H1 (cell line): ENCODE data around the gene ANO2. TPM values are rescaled to one million over a fixed set of nuclear protein-coding genes. Genes with fewer than 3 reads are reported as not detected.

Source experiments
- CTCF ChIA-PET: fragments of 300-600 bp; sonication (Branson Sonifier 250); formaldehyde crosslinking; loops from one replicate; lab custom pipeline; 2021; ENCODE audit not compliant: partially characterized antibody; lab: Charles Lee
- POLR2A ChIA-PET: fragments of 300-600 bp; sonication (Branson Sonifier 250); formaldehyde crosslinking; loops from one replicate; lab custom pipeline; 2021; ENCODE audit warnings: inconsistent platforms; ENCODE audit not compliant: partially characterized antibody; lab: Charles Lee
- DNase-seq, 2 experiments: peaks; one replicate each; pipeline versions ENCODE4 v3.0.0 to v3.0.0-alpha.2; 2010 to 2022; ENCODE audit warnings: low spot score in 2 of 2, low read depth in 1 of 2, mixed read lengths in 1 of 2
- FAIRE-seq: peaks from 2 replicates; lab custom pipeline; 2011; peaks lifted over from hg19 to GRCh38; lab: Jason Lieb, UNC
- H2AFZ ChIP-seq: 2 replicates; pipeline ENCODE4 v1.8.1; 2012; ENCODE audit warnings: low read length, inconsistent platforms
- H2AK5ac ChIP-seq: 2 replicates; pipeline ENCODE4 v1.6.1; 2013; ENCODE audit warnings: low read depth, low read length
- H2BK120ac ChIP-seq: replicated peaks from 2 replicates; pipeline ENCODE3; 2013; ENCODE audit warnings: low read depth, low read length, inconsistent platforms
- H2BK12ac ChIP-seq: 2 replicates; pipeline ENCODE4 v1.6.1; 2013; ENCODE audit warnings: low read depth, low read length
- H2BK15ac ChIP-seq: 2 replicates; pipeline ENCODE4 v1.6.1; 2013; ENCODE audit warnings: low read length
- H2BK20ac ChIP-seq: 2 replicates; pipeline ENCODE4 v1.6.1; 2013; ENCODE audit warnings: low read length
- H2BK5ac ChIP-seq: 2 replicates; pipeline ENCODE4 v1.6.1; 2013; ENCODE audit warnings: low read depth, low read length
- H3K14ac ChIP-seq: 2 replicates; pipeline ENCODE4 v1.6.1; 2013; ENCODE audit warnings: inconsistent platforms; ENCODE audit not compliant: insufficient read length
- H3K18ac ChIP-seq: 2 replicates; pipeline ENCODE4 v1.6.1; 2013; ENCODE audit warnings: low read length; ENCODE audit errors: extremely low read depth
- H3K23ac ChIP-seq: 2 replicates; pipeline ENCODE4 v1.6.1; 2013; ENCODE audit warnings: inconsistent platforms; ENCODE audit not compliant: insufficient read length
- H3K23me2 ChIP-seq: 2 replicates; pipeline ENCODE4 v1.6.1; 2013; ENCODE audit warnings: low read depth, low read length
- H3K27ac ChIP-seq: 2 replicates; pipeline ENCODE4 v1.6.1; 2011; ENCODE audit warnings: low read depth, low read length, inconsistent platforms
- H3K27me3 ChIP-seq, 4 experiments: replicated peaks in 1 of 4; 1 replicate in 1 of 4; 2 replicates in 3 of 4; pipeline versions ENCODE4 v1.6.1 to v1.8.1; 2011 to 2013; ENCODE audit warnings: low read length in 3 of 4, mild to moderate bottlenecking in 3 of 4, inconsistent platforms in 2 of 4, mixed read lengths in 2 of 4, moderate library complexity in 1 of 4; ENCODE audit not compliant: control insufficient read depth in 3 of 4, insufficient read depth in 3 of 4; ENCODE audit errors: extremely low read depth in 1 of 4
- H3K36me3 ChIP-seq, 4 experiments: 2 replicates each; pipeline versions ENCODE4 v1.6.1 to v1.8.1; 2011 to 2013; ENCODE audit warnings: mild to moderate bottlenecking in 4 of 4, low read length in 3 of 4, moderate library complexity in 2 of 4, control low read depth in 1 of 4, inconsistent platforms in 1 of 4; ENCODE audit not compliant: insufficient read depth in 4 of 4, control insufficient read depth in 2 of 4
- H3K4ac ChIP-seq: replicated peaks from 2 replicates; pipeline ENCODE3; 2013; ENCODE audit warnings: low read length, low read depth, mixed read lengths, inconsistent platforms; ENCODE audit not compliant: insufficient read length
- H3K4me1 ChIP-seq, 4 experiments: replicated peaks in 1 of 4; 1 replicate in 1 of 4; 2 replicates in 3 of 4; pipeline versions ENCODE4 v1.6.1 to v1.8.1; 2011 to 2013; ENCODE audit warnings: low read length in 3 of 4, inconsistent platforms in 2 of 4, mixed read lengths in 1 of 4; ENCODE audit not compliant: insufficient read depth in 4 of 4, control insufficient read depth in 3 of 4
- H3K4me2 ChIP-seq, 2 experiments: 2 replicates each; pipeline versions ENCODE4 v1.6.1 to v1.8.1; 2011 to 2013; ENCODE audit warnings: low read depth in 2 of 2, low read length in 2 of 2, control low read depth in 1 of 2, inconsistent platforms in 1 of 2, mild to moderate bottlenecking in 1 of 2; ENCODE audit not compliant: insufficient read depth in 1 of 2
- H3K4me3 ChIP-seq, 4 experiments: fragments of 200-600, 300-600 bp in 1 of 4; sonication (generic), shearing (Covaris generic), sonication (Bioruptor Twin) in 1 of 4; 2 replicates each; pipeline versions ENCODE4 v1.5.1 to v1.8.1; 2011 to 2016; ENCODE audit warnings: low read length in 4 of 4, low read depth in 3 of 4, control low read depth in 2 of 4, inconsistent platforms in 2 of 4, mild to moderate bottlenecking in 2 of 4, mixed read lengths in 1 of 4, moderate library complexity in 1 of 4; ENCODE audit not compliant: insufficient read depth in 2 of 4; ENCODE audit errors: extremely low read depth in 1 of 4
- H3K56ac ChIP-seq: replicated peaks from 2 replicates; pipeline ENCODE3; 2013; ENCODE audit warnings: low read depth, mild to moderate bottlenecking, mixed read lengths, low read length, inconsistent platforms; ENCODE audit not compliant: insufficient read length
- H3K79me1 ChIP-seq: 2 replicates; pipeline ENCODE4 v1.6.1; 2013; ENCODE audit warnings: low read depth, low read length, control low read depth
- H3K79me2 ChIP-seq, 2 experiments: 2 replicates each; pipeline versions ENCODE4 v1.6.1 to v1.8.1; 2012 to 2013; ENCODE audit warnings: low read length in 2 of 2, mild to moderate bottlenecking in 2 of 2, inconsistent platforms in 1 of 2; ENCODE audit not compliant: insufficient read depth in 2 of 2, control insufficient read depth in 1 of 2
- H3K9ac ChIP-seq, 4 experiments: replicated peaks in 1 of 4; 1 replicate in 1 of 4; 2 replicates in 3 of 4; pipeline versions ENCODE4 v1.6.1 to v1.8.1; 2011 to 2013; ENCODE audit warnings: low read depth in 3 of 4, low read length in 3 of 4, control low read depth in 2 of 4, mild to moderate bottlenecking in 2 of 4, moderate library complexity in 2 of 4, inconsistent platforms in 1 of 4; ENCODE audit errors: extremely low read depth in 1 of 4
- H3K9me3 ChIP-seq, 2 experiments: 2 replicates each; pipeline versions ENCODE4 v1.6.1 to v1.8.1; 2012 to 2013; ENCODE audit warnings: mild to moderate bottlenecking in 2 of 2, moderate library complexity in 2 of 2, control low read depth in 1 of 2, inconsistent platforms in 1 of 2, low read depth in 1 of 2, low read length in 1 of 2, mixed read lengths in 1 of 2; ENCODE audit not compliant: insufficient read depth in 2 of 2
- H4K20me1 ChIP-seq, 2 experiments: replicated peaks in 1 of 2; 2 replicates each; pipeline versions ENCODE3 to v1.8.1; 2011 to 2013; ENCODE audit warnings: inconsistent platforms in 2 of 2, low read length in 2 of 2, mild to moderate bottlenecking in 1 of 2; ENCODE audit not compliant: insufficient read depth in 2 of 2, control insufficient read depth in 1 of 2
- H4K5ac ChIP-seq: 2 replicates; pipeline ENCODE4 v1.6.1; 2013; ENCODE audit warnings: low read length, low read depth, mixed read lengths, inconsistent platforms; ENCODE audit not compliant: insufficient read length
- H4K8ac ChIP-seq: 2 replicates; pipeline ENCODE4 v1.8.0; 2013; ENCODE audit warnings: mild to moderate bottlenecking, moderate library complexity, low read length, inconsistent platforms; ENCODE audit not compliant: insufficient read depth; ENCODE audit errors: extremely low read depth
- H4K91ac ChIP-seq: replicated peaks from 2 replicates; pipeline ENCODE3; 2013; ENCODE audit warnings: low read length, mixed read lengths, inconsistent platforms; ENCODE audit not compliant: insufficient read length
- EP300 ChIP-seq, 2 experiments: IDR thresholded peaks; 1 replicate in 1 of 2; 2 replicates in 1 of 2; pipeline ENCODE4 v1.6.1; 2011 to 2012; ENCODE audit warnings: low read depth in 2 of 2, low read length in 2 of 2, mild to moderate bottlenecking in 2 of 2, borderline replicate concordance in 1 of 2, inconsistent platforms in 1 of 2, moderate library complexity in 1 of 2
- KDM1A ChIP-seq: fragments of 200-600, 300-600 bp; sonication (generic); IDR thresholded peaks from 2 replicates; pipeline ENCODE4 v1.7.1; 2016; ENCODE audit warnings: mild to moderate bottlenecking, low read length, borderline replicate concordance
- KDM4A ChIP-seq: IDR thresholded peaks from one replicate; pipeline ENCODE4 v1.7.1; 2012; ENCODE audit warnings: low read depth, mild to moderate bottlenecking, moderate library complexity, low read length, inconsistent platforms; ENCODE audit not compliant: severe bottlenecking
- MAFK ChIP-seq: IDR thresholded peaks from 2 replicates; pipeline ENCODE4 v1.6.1; 2012; ENCODE audit warnings: low read depth, mild to moderate bottlenecking, improper control_type of control experiment, low read length
- NRF1 ChIP-seq: IDR thresholded peaks from 2 replicates; pipeline ENCODE4 v1.6.1; 2011; ENCODE audit warnings: mild to moderate bottlenecking, low read depth, low read length, improper control_type of control experiment
- PHF8 ChIP-seq: fragments of 200-600 bp; sonication (generic); conservative IDR thresholded peaks from 2 replicates; pipeline ENCODE4 v1.7.1; 2012; ENCODE audit warnings: low read depth, mild to moderate bottlenecking, inconsistent platforms, low read length, moderate library complexity
- POU5F1 ChIP-seq: IDR thresholded peaks from 2 replicates; pipeline ENCODE4 v1.6.1; 2011; ENCODE audit warnings: low read depth, mild to moderate bottlenecking, low read length, moderate library complexity
- RFX5 ChIP-seq: IDR thresholded peaks from 2 replicates; pipeline ENCODE4 v1.6.1; 2011; ENCODE audit warnings: low read depth, low read length, improper control_type of control experiment, borderline replicate concordance
- SP4 ChIP-seq: IDR thresholded peaks from 2 replicates; pipeline ENCODE4 v1.6.1; 2012; ENCODE audit warnings: low read length, inconsistent platforms
- WGBS, 2 experiments: shearing (Covaris generic) in 1 of 2; methylation state at CpG; one replicate each; pipeline versions ENCODE4 v1.1.6 to v1.1.7; 2013 to 2015; ENCODE audit warnings: low lambda C conversion rate in 2 of 2, mixed read lengths in 2 of 2, inconsistent platforms in 1 of 2, low coverage in 1 of 2, missing lambda C conversion rate in 1 of 2; ENCODE audit not compliant: insufficient replicate concordance in 2 of 2, insufficient coverage in 1 of 2, insufficient read length in 1 of 2; ENCODE audit errors: extremely low coverage in 1 of 2, missing lambda C conversion rate in 1 of 2; 5-methylcytosine and 5-hydroxymethylcytosine counted together
- polyA plus RNA-seq, 7 experiments: library from polyadenylated mRNA; depleted of rRNA in 3 of 7; stranded (reverse) in 5 of 7; unstranded in 2 of 7; fragments of >200 nt in 5 of 7; fragments of 200-250 nt in 2 of 7; gene quantifications; 1 replicate in 5 of 7; 2 replicates in 1 of 7; 4 replicates in 1 of 7; pipeline versions ENCODE4 v1.2.1 to v1.2.3, GENCODE V29; 2011 to 2013; ENCODE audit warnings: missing spikeins in 2 of 7, mixed read lengths in 2 of 7
- total RNA-seq: library from RNA; stranded (reverse); fragmentation: NEBNext Ultra II Directional; extraction: Animal tissue kit (Norgen Biotek cat#: 25700); gene quantifications from 2 replicates; pipeline ENCODE4 v1.2.1, GENCODE V29; 2021
- TF ChIP-seq, protein P1 (sequence below): IDR thresholded peaks from 2 replicates; pipeline ENCODE4 v1.6.1; 2011; ENCODE audit warnings: low read depth, mild to moderate bottlenecking, low read length; ENCODE audit not compliant: insufficient read depth

ANO2 gene
- total and polyA plus RNA-seq, 2 of the 8 experiments (the other 6 are each of a cell fraction or from before 2014, with no cell fraction given) = 1.9 to 5.5 TPM

DNA sequence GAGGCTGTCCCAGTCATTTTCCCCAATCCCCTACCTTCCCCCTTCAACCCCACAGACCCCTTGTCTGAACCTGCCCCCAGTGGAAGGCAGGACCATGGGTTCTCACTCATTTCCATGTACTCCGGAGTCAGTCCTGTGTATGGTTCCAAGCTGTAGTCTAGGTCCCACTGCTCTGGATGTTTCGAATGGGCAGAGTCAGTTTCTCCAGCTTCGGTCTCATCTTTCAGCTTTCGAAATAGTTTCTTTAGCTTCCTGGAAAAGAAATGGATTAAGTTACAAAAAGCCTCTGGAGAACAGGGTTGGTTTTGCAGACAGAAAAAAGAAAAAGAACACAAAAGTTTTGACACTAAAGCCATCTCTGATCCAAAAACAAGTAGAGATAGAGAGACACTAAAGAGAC is 345.7 kb downstream of the ANO2 start:
- no peak overlapping the region for H3K23ac ChIP-seq
- H4K20me1 ChIP-seq = peaks cover 0 to 1% of the 10 kb centered on the region in 2 experiments
- H2AK5ac ChIP-seq = no peak overlapping the region
- FAIRE-seq (no peak), DNase-seq (no peak)
- H3K79me2 ChIP-seq = no peaks in the 10 kb centered on the region
- no peak overlapping the region for H2BK20ac ChIP-seq
- no peaks in the 10 kb centered on the region for H3K4me1 ChIP-seq
- no peaks in the 10 kb centered on the region for H3K79me1 ChIP-seq
- no peak overlapping the region for H3K4me2 ChIP-seq
- H3K14ac ChIP-seq = no peak overlapping the region
- no peak overlapping the region for H3K27ac ChIP-seq
- POLR2A ChIA-PET = no interaction called here
- no peak overlapping the region for H3K4me3 ChIP-seq
- no peak overlapping the region for H2BK5ac ChIP-seq
- H4K91ac ChIP-seq = no peak overlapping the region
- no peak overlapping the region for H3K18ac ChIP-seq
- H4K5ac ChIP-seq = no peak overlapping the region
- TF ChIP-seq MAFK (no peak), EP300 (IDR thresholded peaks at IDR 0.05; ENCODE audit: borderline replicate concordance in 1 of 2, low read depth in 2 of 2, low read length in 2 of 2) (no peak), NRF1 (no peak), PHF8 (no peak), KDM1A (no peak), SP4 (no peak), RFX5 (no peak), POU5F1 (no peak), KDM4A (no peak)
- TF ChIP-seq, protein P1, sequence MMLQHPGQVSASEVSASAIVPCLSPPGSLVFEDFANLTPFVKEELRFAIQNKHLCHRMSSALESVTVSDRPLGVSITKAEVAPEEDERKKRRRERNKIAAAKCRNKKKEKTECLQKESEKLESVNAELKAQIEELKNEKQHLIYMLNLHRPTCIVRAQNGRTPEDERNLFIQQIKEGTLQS = no peak
- no peak overlapping the region for H3K56ac ChIP-seq
- CTCF ChIA-PET = interaction anchor here (0.6 to 0.9 kb wide), 3 partner anchors 9 to 789 kb away, joined by 3 to 5 read pairs (median 3); no protein-coding TSS in a partner anchor
- H3K27me3 ChIP-seq = no peaks in the 10 kb centered on the region
- H3K4ac ChIP-seq = no peak overlapping the region
- H2BK120ac ChIP-seq = no peak overlapping the region
- no peak overlapping the region for H4K8ac ChIP-seq
- H3K9ac ChIP-seq = no peak overlapping the region
- no peaks in the 10 kb centered on the region; the same call in 1 of the 2 replicates for H3K23me2 ChIP-seq
- H3K9me3 ChIP-seq = no peaks in the 10 kb centered on the region
- 95% methylated on average over 4 of the region's 4 CpGs; no CpG with 5 or more reads in 1 of the 2 experiments for WGBS, 2 experiments
- no peak overlapping the region for H2BK12ac ChIP-seq
- no peaks in the 10 kb centered on the region for H3K36me3 ChIP-seq
- H2AFZ ChIP-seq = no peak overlapping the region
- no peak overlapping the region for H2BK15ac ChIP-seq
